ENCODE measurements around the gene TMEM39B.

The TMEM39B gene

GRCh38 chr1:32151319-32151787, 78.6 kb downstream of the TMEM39B start:
- in situ Hi-C loops (cut with MboI; ENCODE audit: low sequenced_read_pairs) = no loop called here
